Stimulated activated memory B cell treated with anti-CD40 and anti-IgM and Interleukin-4, amounts not matched to agents 10 μg/mL and 1 μg/mL and 100 μg/mL, for 72 hours (primary cell): ENCODE results near the gene ZNF69.
"Not testable (repeated sequence)": the region's sequence is repeated elsewhere in the genome, so short reads cannot be mapped to it uniquely, and the experiment has no call there.

Source experiments
- ATAC-seq: fragments of 150-1000 bp; cut with Tn5 transposase; 2 replicates; pipeline ENCODE4 v1.10.0; 2021
- H3K27ac Mint-ChIP-seq: one replicate; pipeline ENCODE4 v1.8.0; 2022; ENCODE audit warnings: mild to moderate bottlenecking, mixed read lengths
- H3K27me3 Mint-ChIP-seq: one replicate; pipeline ENCODE4 v1.8.0; 2022; ENCODE audit warnings: mixed read lengths
- H3K36me3 Mint-ChIP-seq: one replicate; pipeline ENCODE4 v1.8.0; 2022; ENCODE audit warnings: mixed read lengths
- H3K4me1 Mint-ChIP-seq: one replicate; pipeline ENCODE4 v1.8.0; 2022; ENCODE audit warnings: mixed read lengths
- H3K4me3 Mint-ChIP-seq: one replicate; pipeline ENCODE4 v1.8.0; 2022; ENCODE audit warnings: mild to moderate bottlenecking, moderate library complexity, mixed read lengths
- H3K9me3 Mint-ChIP-seq: one replicate; pipeline ENCODE4 v1.8.0; 2022; ENCODE audit warnings: mixed read lengths

Gene ZNF69

GRCh38 chr19:11879687-11880266 lies 7.8 kb upstream of the ZNF69 start:
- H3K4me3 Mint-ChIP-seq, H3K36me3 Mint-ChIP-seq, H3K4me1 Mint-ChIP-seq, H3K27me3 Mint-ChIP-seq, H3K9me3 Mint-ChIP-seq, ATAC-seq, H3K27ac Mint-ChIP-seq: not testable (repeated sequence)

GRCh38 chr19:11880598-11880997 lies 7.0 kb upstream of the ZNF69 start:
- H3K36me3 Mint-ChIP-seq, result no peaks in the 10 kb centered on the region
- peaks cover 3% of the 10 kb centered on the region for H3K9me3 Mint-ChIP-seq
- H3K27me3 Mint-ChIP-seq, result no peaks in the 10 kb centered on the region
- no peak overlapping the region for H3K27ac Mint-ChIP-seq
- no peaks in the 10 kb centered on the region for H3K4me1 Mint-ChIP-seq
- ATAC-seq, result no peak
- no peak overlapping the region for H3K4me3 Mint-ChIP-seq

- no peak overlapping the region for H3K27ac Mint-ChIP-seq
- peaks cover 4% of the 10 kb centered on the region for H3K9me3 Mint-ChIP-seq
- no peak overlapping the region for H3K4me3 Mint-ChIP-seq
- no peaks in the 10 kb centered on the region for H3K4me1 Mint-ChIP-seq
- peak; percentile 75 for ATAC-seq
- H3K27me3 Mint-ChIP-seq, result no peaks in the 10 kb centered on the region
- H3K36me3 Mint-ChIP-seq, result no peaks in the 10 kb centered on the region
Measured at GRCh38 chr19:11881151-11881800, 6.3 kb upstream of the ZNF69 start.

DNA sequence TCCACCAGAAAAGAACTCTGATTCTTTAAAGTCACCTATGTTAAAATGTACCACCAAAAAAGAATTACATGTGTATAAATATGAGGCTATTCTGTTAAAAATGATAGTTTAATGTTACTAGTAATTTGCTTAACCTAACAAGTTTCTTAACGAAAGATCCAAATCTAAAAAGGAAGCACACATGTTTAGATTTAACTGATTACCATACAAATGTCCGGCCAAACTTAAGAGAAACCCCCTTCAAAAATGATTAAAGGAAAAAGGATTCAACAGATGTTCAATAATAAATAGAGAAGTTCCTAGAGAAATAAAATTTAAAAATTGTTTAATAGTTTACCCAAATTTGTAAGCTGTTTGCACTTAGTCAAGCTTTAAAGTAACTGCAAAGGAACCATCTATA lies 5.0 kb upstream of the ZNF69 start:
- ATAC-seq, result no peak
- no peaks in the 10 kb centered on the region for H3K27me3 Mint-ChIP-seq
- peaks cover 6% of the 10 kb centered on the region for H3K9me3 Mint-ChIP-seq
- H3K36me3 Mint-ChIP-seq, result no peaks in the 10 kb centered on the region
- H3K4me3 Mint-ChIP-seq, result no peak overlapping the region
- no peak overlapping the region for H3K27ac Mint-ChIP-seq
- H3K4me1 Mint-ChIP-seq, result peaks cover 5% of the 10 kb centered on the region

DNA sequence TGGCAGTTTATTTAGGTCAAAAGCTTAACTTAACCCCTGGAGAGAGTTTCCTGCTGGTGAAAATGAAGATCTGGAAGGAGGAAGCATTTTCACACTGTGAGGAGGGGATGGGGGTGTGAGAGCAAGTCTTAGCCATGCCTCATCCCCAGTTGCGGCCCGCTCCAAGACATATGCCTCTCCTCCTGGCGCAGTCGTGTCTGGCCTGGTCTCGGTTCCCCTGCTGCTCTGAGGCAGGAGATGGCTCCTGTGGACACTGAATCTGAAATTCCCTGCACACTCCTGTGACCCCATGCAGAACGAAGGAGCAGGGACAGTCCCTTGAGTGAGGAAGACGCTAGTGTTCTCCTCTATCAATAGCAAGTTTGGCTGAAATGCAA lies 360 bp upstream of the ZNF69 start:
- Mint-ChIP-seq H3K27me3 (no peaks in the 10 kb centered on the region), H3K36me3 (no peaks in the 10 kb centered on the region), H3K4me1 (peaks cover 20% of the 10 kb centered on the region), H3K4me3 (peak overlapping the region; percentile 85), H3K27ac (peak overlapping the region; percentile 83), H3K9me3 (peaks cover 3% of the 10 kb centered on the region)
- peak; percentile 34 for ATAC-seq

- not testable (repeated sequence) for ATAC-seq, H3K9me3 Mint-ChIP-seq, H3K36me3 Mint-ChIP-seq, H3K4me3 Mint-ChIP-seq, H3K27me3 Mint-ChIP-seq, H3K27ac Mint-ChIP-seq
- peaks cover 20% of the 10 kb centered on the region for H3K4me1 Mint-ChIP-seq
Measured at GRCh38 chr19:11889901-11890300, 2.3 kb downstream of the ZNF69 start.

GRCh38 chr19:11890634-11891033 lies 3.1 kb downstream of the ZNF69 start:
- ATAC-seq, result no peak
- Mint-ChIP-seq H3K27me3 (no peaks in the 10 kb centered on the region), H3K27ac (no peak overlapping the region), H3K4me1 (peaks cover 20% of the 10 kb centered on the region), H3K4me3 (no peak overlapping the region), H3K36me3 (peaks cover 13% of the 10 kb centered on the region), H3K9me3 (peaks cover 3% of the 10 kb centered on the region)

DNA sequence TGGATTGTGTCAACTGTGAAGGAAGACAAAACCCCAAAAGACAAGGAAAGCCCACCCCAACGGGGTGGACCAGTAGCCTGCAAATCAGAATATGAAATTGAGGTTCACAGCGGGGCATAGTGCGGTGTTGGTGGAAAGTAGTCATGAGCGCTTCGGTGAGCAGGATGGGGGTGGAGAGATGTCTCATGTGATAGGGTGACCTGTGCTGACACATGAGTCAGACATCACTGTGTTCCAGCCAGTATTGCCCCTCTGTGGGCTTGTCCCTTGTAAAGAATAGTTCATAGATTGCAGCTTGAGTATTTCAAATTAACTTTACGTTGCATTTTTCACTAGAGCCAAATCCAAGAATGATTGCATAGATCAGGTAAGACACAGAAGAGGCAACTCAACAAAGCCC lies 7.3 kb downstream of the ZNF69 start:
- Mint-ChIP-seq H3K27ac (no peak overlapping the region), H3K9me3 (peaks cover 2% of the 10 kb centered on the region), H3K27me3 (no peaks in the 10 kb centered on the region), H3K36me3 (peaks cover 13% of the 10 kb centered on the region), H3K4me1 (no peaks in the 10 kb centered on the region), H3K4me3 (no peak overlapping the region)
- no peak for ATAC-seq

DNA sequence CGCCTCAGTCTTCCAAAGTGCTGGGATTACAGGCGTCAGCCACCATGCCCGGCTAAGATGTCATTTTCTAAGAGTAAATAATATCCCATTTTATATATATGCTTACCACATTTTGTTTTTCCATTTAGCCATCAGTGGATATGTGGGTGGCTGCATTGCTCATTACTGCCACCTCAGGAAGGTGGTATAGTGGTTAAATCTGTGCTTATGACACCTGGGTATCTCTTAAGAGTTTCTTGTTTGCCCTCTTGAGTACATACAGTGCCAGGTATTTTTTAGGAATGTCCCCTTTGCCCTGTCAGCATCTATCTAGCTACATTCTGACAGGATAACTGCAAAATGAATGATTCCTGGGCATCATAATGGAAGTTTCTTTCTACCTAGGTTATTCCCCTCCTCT lies 14.6 kb downstream of the ZNF69 start:
- H3K27me3 Mint-ChIP-seq, result no peaks in the 10 kb centered on the region
- peaks cover 35% of the 10 kb centered on the region for H3K36me3 Mint-ChIP-seq
- no peak overlapping the region for H3K27ac Mint-ChIP-seq
- no peak for ATAC-seq
- H3K4me1 Mint-ChIP-seq, result no peaks in the 10 kb centered on the region
- H3K9me3 Mint-ChIP-seq, result peaks cover 14% of the 10 kb centered on the region
- no peak overlapping the region for H3K4me3 Mint-ChIP-seq

DNA sequence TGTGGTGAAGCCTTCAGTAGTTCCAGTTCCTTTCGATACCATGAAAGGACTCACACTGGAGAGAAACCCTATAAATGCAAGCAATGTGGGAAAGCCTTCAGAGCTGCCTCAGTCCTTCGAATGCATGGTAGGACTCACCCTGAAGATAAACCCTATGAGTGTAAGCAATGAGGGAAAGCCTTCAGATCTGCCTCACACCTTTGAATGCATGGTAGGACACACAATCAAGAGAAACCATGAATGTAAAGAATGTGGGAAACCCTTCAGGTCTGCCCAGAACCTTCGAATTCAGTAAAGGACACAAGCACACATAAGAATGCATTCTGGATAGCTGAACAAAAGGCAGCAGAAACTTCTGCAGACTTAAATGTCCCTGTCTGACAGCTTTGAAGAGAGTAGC lies 18.3 kb downstream of the ZNF69 start:
- ATAC-seq, result no peak
- H3K4me1 Mint-ChIP-seq, result no peaks in the 10 kb centered on the region
- H3K27ac Mint-ChIP-seq, result no peak overlapping the region
- H3K4me3 Mint-ChIP-seq, result no peak overlapping the region
- peaks cover 35% of the 10 kb centered on the region for H3K36me3 Mint-ChIP-seq
- H3K9me3 Mint-ChIP-seq, result peaks cover 24% of the 10 kb centered on the region
- no peaks in the 10 kb centered on the region for H3K27me3 Mint-ChIP-seq

- not testable (repeated sequence) for H3K27ac Mint-ChIP-seq, ATAC-seq, H3K27me3 Mint-ChIP-seq, H3K36me3 Mint-ChIP-seq, H3K4me3 Mint-ChIP-seq, H3K4me1 Mint-ChIP-seq
- peaks cover 22% of the 10 kb centered on the region for H3K9me3 Mint-ChIP-seq
Measured at GRCh38 chr19:11911937-11912336, 24.4 kb downstream of the ZNF69 start.

GRCh38 chr19:11914417-11915051 lies 27.0 kb downstream of the ZNF69 start:
- H3K9me3 Mint-ChIP-seq, H3K27ac Mint-ChIP-seq, ATAC-seq: not testable (repeated sequence)

GRCh38 chr19:11921852-11922495 lies 34.4 kb downstream of the ZNF69 start:
- Mint-ChIP-seq H3K36me3 (no peaks in the 10 kb centered on the region), H3K27me3 (no peaks in the 10 kb centered on the region), H3K9me3 (no peaks in the 10 kb centered on the region), H3K4me3 (no peak overlapping the region), H3K4me1 (peaks cover 36% of the 10 kb centered on the region), H3K27ac (no peak overlapping the region)
- ATAC-seq, result no peak

More at GRCh38 chr19:11914417-11915051, 27.0 kb downstream of the ZNF69 start:
- not testable (repeated sequence) for H3K36me3 Mint-ChIP-seq, H3K4me1 Mint-ChIP-seq, H3K4me3 Mint-ChIP-seq, H3K27me3 Mint-ChIP-seq

DNA sequence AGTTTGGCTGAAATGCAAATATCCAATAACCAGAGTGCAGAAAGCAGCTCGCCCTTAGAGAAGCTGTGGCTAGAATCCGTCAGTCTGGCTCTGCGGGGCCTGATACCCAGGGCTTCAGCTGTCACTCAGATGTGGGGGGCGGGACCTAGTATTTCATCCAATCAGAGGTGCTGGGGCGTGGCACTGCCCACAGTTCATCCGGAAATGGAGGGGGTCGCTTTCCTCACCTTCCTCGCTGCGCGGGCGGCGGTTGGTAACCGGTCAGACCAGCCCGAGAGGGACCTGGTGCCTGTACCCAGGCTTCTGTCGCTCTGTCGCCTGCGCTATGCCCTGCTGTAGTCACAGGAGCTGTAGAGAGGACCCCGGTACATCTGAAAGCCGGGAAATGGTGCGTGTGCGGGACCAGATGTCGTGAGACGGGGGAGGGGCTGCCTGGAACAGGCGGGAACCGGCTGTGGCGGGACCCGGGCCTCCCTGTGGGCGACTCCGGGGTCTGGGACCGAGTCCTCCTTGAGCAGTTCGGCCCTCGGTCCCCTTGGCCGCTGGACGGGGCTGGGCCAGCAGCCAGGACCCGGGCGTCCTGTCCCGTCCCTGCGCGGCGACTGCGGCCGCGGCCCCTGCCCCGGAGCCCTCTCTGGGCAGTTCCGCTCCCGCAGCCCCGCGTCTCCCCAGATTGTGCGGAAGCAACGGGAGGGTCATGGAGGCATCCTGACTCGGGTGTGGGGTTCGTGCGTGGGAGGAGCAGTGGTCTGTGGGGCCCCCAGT lies 37.5 kb downstream of the ZNF69 start, which contains the start of gene ZNF700:
TSS of gene ZNF700 (plus strand) at position 222 of the 765 bp plus-strand sequence. CDS start at position 326, 104 bp downstream.
- ATAC-seq, result peak; percentile 97
- Mint-ChIP-seq H3K27ac (peak within 1 kb of the TSS; percentile 99), H3K36me3 (no peaks in the 10 kb centered on the region), H3K27me3 (no peaks in the 10 kb centered on the region), H3K4me1 (peaks cover 49% of the 10 kb centered on the region), H3K9me3 (no peaks in the 10 kb centered on the region), H3K4me3 (peak within 1 kb of the TSS; percentile 97)

- H3K9me3 Mint-ChIP-seq, ATAC-seq, H3K27me3 Mint-ChIP-seq, H3K36me3 Mint-ChIP-seq: not testable (repeated sequence)
- H3K4me1 Mint-ChIP-seq, result peaks cover 55% of the 10 kb centered on the region
- peak overlapping the region; percentile 99 for H3K27ac Mint-ChIP-seq
- peak overlapping the region; percentile 97 for H3K4me3 Mint-ChIP-seq
Measured at GRCh38 chr19:11925651-11926187, 38.1 kb downstream of the ZNF69 start.
